PC-3 (cell line): ENCODE measurements around the gene ZNF99. TPM values are rescaled to one million over a fixed set of nuclear protein-coding genes. Genes with fewer than 3 reads are reported as not detected.
"Not testable (repeated sequence)": the region's sequence is repeated elsewhere in the genome, so short reads cannot be mapped to it uniquely, and the experiment has no call there.

Experiments
- ATAC-seq: fragments of 200-7000 bp; cut with Tn5 transposase; 2 replicates; pipeline ENCODE4 v1.9.1; 2020; ENCODE audit warnings: mild to moderate bottlenecking, moderate library complexity
- BruUV-seq: library from RNA; stranded (reverse); fragments of 400-500 nt; replicated peaks from 2 replicates; lab custom pipeline; 2021; lab: Mats Ljungman, UMichigan
- CTCF ChIA-PET: fragments of 300-600 bp; sonication (Branson Sonifier 250); formaldehyde crosslinking; loops from one replicate; lab custom pipeline; 2022; ENCODE audit warnings: antibody characterized with exemption; lab: Charles Lee
- POLR2A ChIA-PET: fragments of 300-600 bp; sonication (Branson Sonifier 250); formaldehyde crosslinking; loops from one replicate; lab custom pipeline; 2022; ENCODE audit warnings: antibody characterized with exemption; ENCODE audit not compliant: unreplicated experiment; lab: Charles Lee
- DNase-seq: peaks from one replicate; pipeline ENCODE4 v3.0.0-alpha.2; 2015
- H2AFZ ChIP-seq: fragments of 300-600 bp; sonication (generic); 2 replicates; pipeline ENCODE4 v1.6.0; 2016; ENCODE audit warnings: antibody characterized with exemption, low read length
- H3F3A ChIP-seq: fragments of 300-600 bp; sonication (generic); one replicate; pipeline ENCODE4 v1.6.0; 2017; ENCODE audit warnings: antibody characterized with exemption, low read length, control low read depth, mild to moderate bottlenecking; ENCODE audit not compliant: unreplicated experiment
- H3K27ac ChIP-seq: fragments of 300-600 bp; sonication (generic); 2 replicates; pipeline ENCODE4 v1.5.1; 2016; ENCODE audit warnings: mild to moderate bottlenecking, low read length
- H3K27me3 ChIP-seq: fragments of 300-600 bp; sonication (generic); 2 replicates; pipeline ENCODE4 v1.6.1; 2016; ENCODE audit warnings: low read length, mixed read lengths
- H3K36me3 ChIP-seq: fragments of 300-600 bp; sonication (generic); 2 replicates; pipeline ENCODE4 v1.6.1; 2016; ENCODE audit warnings: low read depth, mixed run types, low read length, mixed read lengths
- H3K4me1 ChIP-seq: fragments of 300-600 bp; sonication (generic); 2 replicates; pipeline ENCODE4 v1.5.1; 2016; ENCODE audit warnings: low read length; ENCODE audit not compliant: insufficient read depth
- H3K4me2 ChIP-seq: fragments of 300-600 bp; sonication (generic); 2 replicates; pipeline ENCODE4 v1.6.0; 2016; ENCODE audit warnings: low read length
- H3K4me3 ChIP-seq: fragments of 300-600 bp; sonication (generic); 2 replicates; pipeline ENCODE4 v1.5.1; 2016; ENCODE audit warnings: mild to moderate bottlenecking, low read length, mixed read lengths
- H3K79me2 ChIP-seq: fragments of 300-600 bp; sonication (generic); 2 replicates; pipeline ENCODE4 v1.6.1; 2017; ENCODE audit warnings: low read length, mixed read lengths
- H3K9ac ChIP-seq: fragments of 300-600 bp; sonication (generic); 2 replicates; pipeline ENCODE4 v1.6.0; 2016; ENCODE audit warnings: mild to moderate bottlenecking, low read length
- H3K9me2 ChIP-seq: fragments of 300-600 bp; sonication (generic); replicated peaks from 2 replicates; pipeline ENCODE4 v1.6.1; 2016; ENCODE audit warnings: mixed run types, low read length, mixed read lengths
- H3K9me3 ChIP-seq: fragments of 300-600 bp; sonication (generic); 2 replicates; pipeline ENCODE4 v1.6.1; 2016; ENCODE audit warnings: low read length, mixed read lengths
- H4K20me1 ChIP-seq: fragments of 300-600 bp; sonication (generic); 2 replicates; pipeline ENCODE4 v1.6.1; 2016; ENCODE audit warnings: low read length, mixed read lengths
- CTCF ChIP-seq: fragments of 300-600 bp; sonication (generic); conservative IDR thresholded peaks from 2 replicates; pipeline ENCODE4 v1.5.1; 2017; ENCODE audit warnings: antibody characterized with exemption, low read depth, mild to moderate bottlenecking, low read length
- EZH2 ChIP-seq: fragments of 300-600 bp; sonication (generic); IDR thresholded peaks from one replicate; pipeline ENCODE4 v1.6.1; 2017; ENCODE audit warnings: antibody characterized with exemption, mild to moderate bottlenecking, low read length; ENCODE audit not compliant: unreplicated experiment
- EZH2phosphoT487 ChIP-seq: fragments of 300-600 bp; sonication (generic); IDR thresholded peaks from 2 replicates; pipeline ENCODE4 v1.6.1; 2018; ENCODE audit warnings: mild to moderate bottlenecking, antibody characterized with exemption, low read length, borderline replicate concordance
- intact Hi-C: fragments of 100-400 bp; cut with micrococcal nuclease; formaldehyde crosslinking; loops from 2 replicates; pipeline ENCODE4 v1.9.0; 2023
- total RNA-seq: library from RNA; depleted of rRNA; stranded (reverse); fragments of >200 nt; gene quantifications from 2 replicates; pipeline ENCODE4 v1.2.3, GENCODE V29; 2014; rRNA removed

ZNF99 gene
- total RNA-seq, 1 experiment from 2014 or later, result not detected

DNA sequence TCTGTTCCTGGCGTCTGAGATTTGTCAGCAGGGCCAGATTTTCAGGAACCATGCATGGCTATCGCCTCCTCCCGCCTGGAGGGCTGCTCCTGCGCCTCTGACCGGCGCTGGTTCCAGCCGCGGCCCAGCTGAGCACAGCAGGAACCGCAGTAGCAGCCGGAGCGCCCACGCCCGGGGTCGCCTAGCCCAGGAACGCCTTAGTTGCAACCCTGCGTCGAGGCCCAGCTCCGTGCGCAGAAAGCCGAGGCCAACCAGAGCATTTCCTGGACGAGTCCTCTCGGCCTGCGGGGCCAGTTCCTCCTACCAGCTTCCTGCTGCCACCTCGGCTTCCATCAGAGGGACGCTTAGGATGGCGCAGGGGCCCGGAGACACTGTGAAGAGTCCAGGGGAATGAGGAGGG is 75.0 kb downstream of the ZNF99 start:
- POLR2A ChIA-PET, result no interaction called here
- no peak overlapping the region for H3K27ac ChIP-seq
- H3K4me3 ChIP-seq, result no peak overlapping the region
- no peaks in the 10 kb centered on the region for H3K9me2 ChIP-seq
- no peaks in the 10 kb centered on the region for H3F3A ChIP-seq
- no peaks in the 10 kb centered on the region for H3K27me3 ChIP-seq
- DNase-seq, result no peak
- H3K9ac ChIP-seq, result no peak overlapping the region
- intact Hi-C loops, result no loop called here
- no peak overlapping the region for H2AFZ ChIP-seq
- H3K4me1 ChIP-seq, result no peaks in the 10 kb centered on the region
- no peak for ATAC-seq
- H3K79me2 ChIP-seq, result no peaks in the 10 kb centered on the region
- no peaks in the 10 kb centered on the region for H4K20me1 ChIP-seq
- H3K4me2 ChIP-seq, result no peak overlapping the region
- no peak for TF ChIP-seq CTCF
- TF ChIP-seq EZH2, result no peak
- TF ChIP-seq EZH2phosphoT487, result no peak
- H3K9me3 ChIP-seq, result 0 out of 2 replicates have a peak, but pooled peaks cover 11% of the 10 kb centered on the region
- no peaks in the 10 kb centered on the region for H3K36me3 ChIP-seq
- CTCF ChIA-PET, result no interaction called here
- no TSS peak for BruUV-seq

DNA sequence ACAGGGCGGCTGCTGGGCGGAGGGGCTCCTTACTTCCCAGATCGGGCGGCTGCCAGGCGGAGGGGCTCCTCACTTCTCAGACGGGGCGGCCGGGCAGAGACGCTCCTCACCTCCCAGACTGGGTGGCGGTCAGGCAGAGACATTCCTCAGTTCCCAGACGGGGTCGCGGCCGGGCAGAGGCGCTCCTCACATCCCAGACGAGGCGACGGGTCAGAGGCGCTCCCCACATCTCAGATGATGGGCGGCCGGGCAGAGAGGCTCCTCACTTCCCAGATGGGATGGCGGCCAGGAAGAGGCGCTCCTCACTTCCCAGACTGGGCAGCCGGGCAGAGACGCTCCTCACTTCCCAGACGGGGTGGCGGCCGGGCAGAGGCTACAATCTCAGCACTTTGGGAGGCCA is 80.9 kb downstream of the ZNF99 start:
- H4K20me1 ChIP-seq, H3K79me2 ChIP-seq, H3K36me3 ChIP-seq, H3F3A ChIP-seq, DNase-seq, CTCF ChIA-PET, ATAC-seq, POLR2A ChIA-PET, H3K9me2 ChIP-seq, intact Hi-C loops, H3K27ac ChIP-seq, H3K9me3 ChIP-seq, H3K4me1 ChIP-seq, H3K27me3 ChIP-seq, BruUV-seq, H3K4me2 ChIP-seq, H3K9ac ChIP-seq, H2AFZ ChIP-seq, H3K4me3 ChIP-seq: not testable (repeated sequence)

DNA sequence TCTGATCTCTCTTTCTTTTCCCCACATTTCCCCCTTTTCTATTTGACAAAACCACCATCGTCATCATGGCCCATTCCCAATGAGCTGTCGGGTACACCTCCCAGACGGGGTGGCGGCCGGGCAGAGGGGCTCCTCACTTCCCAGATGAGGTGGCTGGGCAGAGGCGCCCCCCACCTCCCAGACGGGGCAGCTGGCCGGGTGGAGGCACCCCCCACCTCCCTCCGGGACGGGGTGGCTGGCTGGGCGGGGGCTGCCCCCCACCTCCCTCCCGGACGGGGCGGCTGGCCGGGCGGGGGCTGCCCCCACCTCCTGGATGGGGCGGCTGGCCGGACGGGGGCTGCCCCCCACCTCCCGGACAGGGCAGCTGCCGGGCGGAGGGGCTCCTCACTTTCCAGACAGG is 81.3 kb downstream of the ZNF99 start:
- H3K79me2 ChIP-seq, ATAC-seq, CTCF ChIA-PET, H3F3A ChIP-seq, H3K4me3 ChIP-seq, intact Hi-C loops, BruUV-seq, POLR2A ChIA-PET, H2AFZ ChIP-seq, H4K20me1 ChIP-seq, H3K9me2 ChIP-seq, DNase-seq, H3K9ac ChIP-seq, H3K27ac ChIP-seq, H3K4me1 ChIP-seq, H3K36me3 ChIP-seq, H3K9me3 ChIP-seq, H3K27me3 ChIP-seq, H3K4me2 ChIP-seq: not testable (repeated sequence)

Other genes with a start within 250 kb of the ZNF99 start
- 0.81 and 3.0 TPM in 2 replicates for gene ZNF492, start 149.8 kb downstream of the ZNF99 start, total RNA-seq
- not detected in 2 replicates for gene ZNF723, start 48.1 kb upstream of the ZNF99 start, total RNA-seq
- not detected in 2 replicates for gene ZNF728, start 219.0 kb upstream of the ZNF99 start, total RNA-seq